ENCODE measurements around the gene CSH2. TPM values are rescaled to one million over a fixed set of nuclear protein-coding genes. Genes with fewer than 3 reads are reported as not detected.

Gene CSH2
- total and polyA plus RNA-seq, 2 of the 13 experiments (the other 11 are each of a cell fraction or from before 2014, with no cell fraction given): not detected

GRCh38 chr17:63842540-63843386 lies 30.7 kb downstream of the CSH2 start, which contains the start of gene SMARCD2 (continued):
- TF ChIP-seq AHDC1 (CRISPR knock-in tag; IDR thresholded peaks at IDR 0.05; ENCODE audit: borderline replicate concordance): peak; percentile 58; the same call in 1 of the 2 replicates
- TF ChIP-seq ZXDC (CRISPR knock-in tag; IDR thresholded peaks at IDR 0.05): peak; percentile 93
- TF ChIP-seq HINFP (CRISPR knock-in tag; IDR thresholded peaks at IDR 0.05; ENCODE audit: low read depth): peak; percentile 77
- no peak; the same call in 1 of the 2 replicates for TF ChIP-seq ZNF782 (CRISPR knock-in tag; IDR thresholded peaks at IDR 0.05; ENCODE audit: borderline replicate concordance)
- TF ChIP-seq AGO1 (IDR thresholded peaks at IDR 0.05; ENCODE audit: low read depth, low read length, poor library complexity, severe bottlenecking): peak; percentile 49
- TF ChIP-seq TCF7L2 (IDR thresholded peaks at IDR 0.05; ENCODE audit: low read depth, low read length): no peak
- TF ChIP-seq SMAD3 (CRISPR knock-in tag; IDR thresholded peaks at IDR 0.05): peak; percentile 98
- no peak for TF ChIP-seq ZNF570 (CRISPR knock-in tag; IDR thresholded peaks at IDR 0.05; ENCODE audit: borderline replicate concordance)
- TF ChIP-seq TIGD3 (CRISPR knock-in tag; IDR thresholded peaks at IDR 0.05; ENCODE audit: borderline replicate concordance): peak; percentile 80; the same call in 1 of the 2 replicates
- peak; percentile 73; the same call in 1 of the 2 replicates for TF ChIP-seq NFATC3 (CRISPR knock-in tag; IDR thresholded peaks at IDR 0.05)
- TF ChIP-seq ZNF3 (CRISPR knock-in tag; IDR thresholded peaks at IDR 0.05): peak; percentile 65; the same call in 1 of the 2 replicates
- TF ChIP-seq NR2F1 (CRISPR knock-in tag; IDR thresholded peaks at IDR 0.05): peak; percentile 97 to 99
- TF ChIP-seq PBX2 (CRISPR knock-in tag; IDR thresholded peaks at IDR 0.05): no peak
- TF ChIP-seq ZIK1 (CRISPR knock-in tag; IDR thresholded peaks at IDR 0.05; ENCODE audit: borderline replicate concordance, low read depth): peak; percentile 87
- peak; percentile 41; the same call in 1 of the 2 replicates for TF ChIP-seq ZFP62 (CRISPR knock-in tag; IDR thresholded peaks at IDR 0.05)
